HepG2 (cell line): ENCODE measurements around the gene SSH3. TPM values are rescaled to one million over a fixed set of nuclear protein-coding genes. Genes with fewer than 3 reads are reported as not detected.
A peak's percentile ranks its signal among the peaks of the same experiment; 100 is the strongest.

Source experiments
- ARHGAP35 ChIP-seq: sonication (generic); formaldehyde crosslinking; IDR thresholded peaks from 2 replicates; pipeline ENCODE4 v1.9.0; 2022; ENCODE audit warnings: mild to moderate bottlenecking, inconsistent platforms, moderate library complexity, missing genetic modification reagents, borderline replicate concordance
- CEBPG ChIP-seq: IDR thresholded peaks from 2 replicates; pipeline ENCODE4 v1.6.1; 2016
- CREM ChIP-seq, 2 experiments: sonication (generic) in 1 of 2; formaldehyde crosslinking in 1 of 2; IDR thresholded peaks; 2 replicates each; pipeline versions ENCODE4 v1.4.0 to v1.6.1; 2016 to 2020; ENCODE audit warnings: antibody characterized with exemption in 1 of 2, mild to moderate bottlenecking in 1 of 2, missing genetic modification reagents in 1 of 2
- DPF2 ChIP-seq: sonication (generic); formaldehyde crosslinking; IDR thresholded peaks from 2 replicates; pipeline ENCODE4 v1.4.0; 2020; ENCODE audit warnings: mild to moderate bottlenecking, low read depth, missing genetic modification reagents, borderline replicate concordance
- ELF3 ChIP-seq: IDR thresholded peaks from 2 replicates; pipeline ENCODE4 v1.6.1; 2016; ENCODE audit warnings: missing genetic modification reagents, missing compliant biosample characterization
- HDAC2 ChIP-seq: sonication (generic); formaldehyde crosslinking; IDR thresholded peaks from 2 replicates; pipeline ENCODE4 v1.4.0; 2020; ENCODE audit warnings: missing genetic modification reagents
- HNF4A ChIP-seq: sonication (generic); formaldehyde crosslinking; IDR thresholded peaks from 2 replicates; pipeline ENCODE4 v1.4.0; 2020; ENCODE audit warnings: missing genetic modification reagents
- KMT2A ChIP-seq: sonication (generic); formaldehyde crosslinking; IDR thresholded peaks from 2 replicates; pipeline ENCODE4 v1.4.0; 2020; ENCODE audit warnings: missing genetic modification reagents
- MED1 ChIP-seq: sonication (generic); formaldehyde crosslinking; IDR thresholded peaks from 2 replicates; pipeline ENCODE4 v1.4.0; 2020; ENCODE audit warnings: missing genetic modification reagents
- MTF1 ChIP-seq: sonication (generic); formaldehyde crosslinking; IDR thresholded peaks from 2 replicates; pipeline ENCODE4 v1.5.0; 2020; ENCODE audit warnings: missing genetic modification reagents
- PAF1 ChIP-seq: IDR thresholded peaks from 2 replicates; pipeline ENCODE4 v1.6.1; 2016; ENCODE audit warnings: missing genetic modification reagents, missing compliant biosample characterization
- PBX2 ChIP-seq: IDR thresholded peaks from 2 replicates; pipeline ENCODE4 v1.6.1; 2016; ENCODE audit warnings: control low read depth
- TFE3 ChIP-seq: IDR thresholded peaks from 2 replicates; pipeline ENCODE4 v1.6.1; 2016
- TP53 ChIP-seq: sonication (generic); formaldehyde crosslinking; conservative IDR thresholded peaks from 2 replicates; pipeline ENCODE4 v1.4.0; 2020; ENCODE audit warnings: missing genetic modification reagents
- ZBTB7A ChIP-seq: sonication (generic); formaldehyde crosslinking; IDR thresholded peaks from 2 replicates; pipeline ENCODE4 v1.8.0; 2022; ENCODE audit warnings: mild to moderate bottlenecking, missing genetic modification reagents
- ZNF317 ChIP-seq: sonication (generic); formaldehyde crosslinking; IDR thresholded peaks from 2 replicates; pipeline ENCODE4 v1.5.0; 2020; ENCODE audit warnings: mild to moderate bottlenecking, missing genetic modification reagents
- ZNF446 ChIP-seq: sonication (generic); formaldehyde crosslinking; IDR thresholded peaks from 2 replicates; pipeline ENCODE4 v1.5.0; 2020; ENCODE audit warnings: mild to moderate bottlenecking, missing genetic modification reagents
- ZNF598 ChIP-seq: sonication (generic); formaldehyde crosslinking; IDR thresholded peaks from 2 replicates; pipeline ENCODE4 v1.5.1; 2020; ENCODE audit warnings: mild to moderate bottlenecking, missing genetic modification reagents, borderline replicate concordance
- ZNF639 ChIP-seq: conservative IDR thresholded peaks from 2 replicates; pipeline ENCODE4 v1.6.1; 2018; ENCODE audit warnings: missing genetic modification reagents
- ZNF703 ChIP-seq: sonication (generic); formaldehyde crosslinking; IDR thresholded peaks from 2 replicates; pipeline ENCODE4 v1.5.1; 2020; ENCODE audit warnings: missing genetic modification reagents, mild to moderate bottlenecking, moderate library complexity, borderline replicate concordance
- ZNF768 ChIP-seq: sonication (generic); formaldehyde crosslinking; IDR thresholded peaks from 2 replicates; pipeline ENCODE4 v1.4.0; 2020; ENCODE audit warnings: missing genetic modification reagents
- ZSCAN21 ChIP-seq: sonication (generic); formaldehyde crosslinking; IDR thresholded peaks from 2 replicates; pipeline ENCODE4 v1.8.0; 2022; ENCODE audit warnings: mild to moderate bottlenecking, missing genetic modification reagents, moderate library complexity, borderline replicate concordance
- polyA plus RNA-seq, 8 experiments: library from polyadenylated mRNA; depleted of rRNA in 3 of 8; stranded (reverse) in 7 of 8; unstranded in 1 of 8; fragments of >200 nt; fragmentation: Illumina TruSeq in 4 of 8; extraction: Trizol in 4 of 8; gene quantifications; 2 replicates each; pipeline versions ENCODE4 v1.2.1 to v1.2.3, GENCODE V29; 2011 to 2016; ENCODE audit warnings: low read depth in 4 of 8, missing spikeins in 1 of 8, mixed read lengths in 1 of 8; ENCODE audit not compliant: insufficient read depth in 1 of 8
- total RNA-seq, 5 experiments: library from RNA; depleted of rRNA; stranded (reverse); fragments of >200 nt; fragmentation: Illumina TruSeq; extraction: Trizol; gene quantifications; 2 replicates each; pipeline ENCODE4 v1.2.3, GENCODE V29; 2016; ENCODE audit warnings: low read depth in 1 of 5
- TF ChIP-seq, protein P1 (sequence below): IDR thresholded peaks from 2 replicates; pipeline ENCODE4 v1.6.1; 2016
- TF ChIP-seq, protein P2 (sequence below): IDR thresholded peaks from 2 replicates; pipeline ENCODE4 v1.6.1; 2016; ENCODE audit warnings: missing genetic modification reagents, missing compliant biosample characterization

Gene SSH3
- total and polyA plus RNA-seq, 2 of the 13 experiments (the other 11 are each of a cell fraction or from before 2014, with no cell fraction given) = 12.4 to 18.8 TPM

- TF ChIP-seq, protein P1, sequence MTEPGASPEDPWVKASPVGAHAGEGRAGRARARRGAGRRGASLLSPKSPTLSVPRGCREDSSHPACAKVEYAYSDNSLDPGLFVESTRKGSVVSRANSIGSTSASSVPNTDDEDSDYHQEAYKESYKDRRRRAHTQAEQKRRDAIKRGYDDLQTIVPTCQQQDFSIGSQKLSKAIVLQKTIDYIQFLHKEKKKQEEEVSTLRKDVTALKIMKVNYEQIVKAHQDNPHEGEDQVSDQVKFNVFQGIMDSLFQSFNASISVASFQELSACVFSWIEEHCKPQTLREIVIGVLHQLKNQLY (CRISPR knock-in tag) = no peak
- TF ChIP-seq MED1 (CRISPR knock-in tag) (peak; percentile 45; the same call in 1 of the 2 replicates), TP53 (CRISPR knock-in tag) (no peak), CREM (IDR thresholded peaks at IDR 0.05) (no peak), CREM (CRISPR knock-in tag; IDR thresholded peaks at IDR 0.05) (no peak), PAF1 (CRISPR knock-in tag) (no peak), ZNF768 (no peak), KMT2A (CRISPR knock-in tag) (peak; percentile 65; the same call in 1 of the 2 replicates), TFE3 (CRISPR knock-in tag) (no peak), MTF1 (no peak), HDAC2 (CRISPR knock-in tag) (no peak), CEBPG (CRISPR knock-in tag) (no peak), HNF4A (CRISPR knock-in tag) (peak; percentile 45), ELF3 (no peak), PBX2 (no peak), ZNF317 (CRISPR knock-in tag) (no peak), DPF2 (CRISPR knock-in tag) (no peak), ZNF703 (CRISPR knock-in tag) (no peak), ZNF639 (CRISPR knock-in tag) (peak; percentile 72; the same call in 1 of the 2 replicates), ZNF598 (CRISPR knock-in tag) (0 out of 2 replicates have a peak, but pooled peaks have one; percentile 56), ZSCAN21 (CRISPR knock-in tag) (peak; percentile 59; the same call in 1 of the 2 replicates), ZNF446 (CRISPR knock-in tag) (no peak), ZBTB7A (CRISPR knock-in tag) (peak; percentile 65; the same call in 1 of the 2 replicates), ARHGAP35 (CRISPR knock-in tag) (no peak)
- TF ChIP-seq, protein P2, sequence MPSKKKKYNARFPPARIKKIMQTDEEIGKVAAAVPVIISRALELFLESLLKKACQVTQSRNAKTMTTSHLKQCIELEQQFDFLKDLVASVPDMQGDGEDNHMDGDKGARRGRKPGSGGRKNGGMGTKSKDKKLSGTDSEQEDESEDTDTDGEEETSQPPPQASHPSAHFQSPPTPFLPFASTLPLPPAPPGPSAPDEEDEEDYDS (CRISPR knock-in tag) = no peak
Measured at GRCh38 chr11:67265633-67266448, 37.5 kb upstream of the SSH3 start (continued).
